Measurements from ENCODE around the gene FNIP1. TPM values are rescaled to one million over a fixed set of nuclear protein-coding genes. Genes with fewer than 3 reads are reported as not detected.

The FNIP1 gene
- polyA plus RNA-seq, 1 donor from 2014 or later, result 18.1 TPM

DNA sequence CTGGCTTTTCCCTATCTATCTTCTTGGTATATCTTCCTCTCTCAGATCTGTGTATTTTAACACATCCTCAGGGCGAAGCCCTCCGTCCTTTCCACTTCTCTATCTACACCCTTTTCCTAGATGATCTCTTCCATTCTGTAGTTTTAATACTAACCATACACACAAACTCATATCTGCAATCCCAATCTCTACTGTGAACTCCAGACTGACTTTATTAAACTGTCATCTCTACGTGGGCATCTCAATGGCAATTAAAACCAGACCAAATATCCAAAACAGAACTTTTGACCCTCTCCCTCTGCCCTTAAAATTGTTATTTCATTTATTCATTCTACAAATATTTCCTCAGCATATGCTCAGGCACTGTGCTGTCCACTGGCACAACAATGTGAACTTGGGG is 7.1 kb downstream of the FNIP1 start:
- Histone ChIP-seq H3K27me3 (ENCODE audit: insufficient read depth, low read depth, low read length) (no peaks in the 10 kb centered on the region), H2AFZ (ENCODE audit: low read depth, low read length) (no peak overlapping the region), H3K27ac (ENCODE audit: low read length) (no peak overlapping the region), H3K9ac (ENCODE audit: low read length) (no peak overlapping the region), H3F3A (ENCODE audit: insufficient read depth, low read length, poor library complexity, severe bottlenecking) (no peaks in the 10 kb centered on the region), H3K4me2 (ENCODE audit: low read length) (no peak overlapping the region), H3K9me2 (ENCODE audit: insufficient read depth, low read length) (no peaks in the 10 kb centered on the region), H3K36me3 (ENCODE audit: insufficient read depth, low read length) (no peaks in the 10 kb centered on the region), H3K4me3 (ENCODE audit: low read length) (no peak overlapping the region), H4K20me1 (ENCODE audit: insufficient read depth) (no peaks in the 10 kb centered on the region), H3K79me2 (replicated peaks; ENCODE audit: insufficient read depth, low read length) (peaks cover 36% of the 10 kb centered on the region), H3K9me3 (ENCODE audit: low read length) (no peaks in the 10 kb centered on the region)
- TF ChIP-seq EZH2 (IDR thresholded peaks at IDR 0.05; ENCODE audit: borderline replicate concordance, insufficient read depth, low read length, poor library complexity, severe bottlenecking), result no peak
- TF ChIP-seq, protein P1, sequence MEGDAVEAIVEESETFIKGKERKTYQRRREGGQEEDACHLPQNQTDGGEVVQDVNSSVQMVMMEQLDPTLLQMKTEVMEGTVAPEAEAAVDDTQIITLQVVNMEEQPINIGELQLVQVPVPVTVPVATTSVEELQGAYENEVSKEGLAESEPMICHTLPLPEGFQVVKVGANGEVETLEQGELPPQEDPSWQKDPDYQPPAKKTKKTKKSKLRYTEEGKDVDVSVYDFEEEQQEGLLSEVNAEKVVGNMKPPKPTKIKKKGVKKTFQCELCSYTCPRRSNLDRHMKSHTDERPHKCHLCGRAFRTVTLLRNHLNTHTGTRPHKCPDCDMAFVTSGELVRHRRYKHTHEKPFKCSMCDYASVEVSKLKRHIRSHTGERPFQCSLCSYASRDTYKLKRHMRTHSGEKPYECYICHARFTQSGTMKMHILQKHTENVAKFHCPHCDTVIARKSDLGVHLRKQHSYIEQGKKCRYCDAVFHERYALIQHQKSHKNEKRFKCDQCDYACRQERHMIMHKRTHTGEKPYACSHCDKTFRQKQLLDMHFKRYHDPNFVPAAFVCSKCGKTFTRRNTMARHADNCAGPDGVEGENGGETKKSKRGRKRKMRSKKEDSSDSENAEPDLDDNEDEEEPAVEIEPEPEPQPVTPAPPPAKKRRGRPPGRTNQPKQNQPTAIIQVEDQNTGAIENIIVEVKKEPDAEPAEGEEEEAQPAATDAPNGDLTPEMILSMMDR (IDR thresholded peaks at IDR 0.05; ENCODE audit: poor library complexity, severe bottlenecking), result no peak
- no peak for TF ChIP-seq RAD21 (conservative IDR thresholded peaks at IDR 0.05)
- TF ChIP-seq EP300 (conservative IDR thresholded peaks at IDR 0.05; ENCODE audit: poor library complexity, severe bottlenecking), result no peak
- no peak for TF ChIP-seq SMC3 (conservative IDR thresholded peaks at IDR 0.05; ENCODE audit: poor library complexity)
- no peak for TF ChIP-seq MXI1 (conservative IDR thresholded peaks at IDR 0.05; ENCODE audit: poor library complexity, severe bottlenecking)
- TF ChIP-seq POLR2AphosphoS5 (IDR thresholded peaks at IDR 0.05), result no peak

DNA sequence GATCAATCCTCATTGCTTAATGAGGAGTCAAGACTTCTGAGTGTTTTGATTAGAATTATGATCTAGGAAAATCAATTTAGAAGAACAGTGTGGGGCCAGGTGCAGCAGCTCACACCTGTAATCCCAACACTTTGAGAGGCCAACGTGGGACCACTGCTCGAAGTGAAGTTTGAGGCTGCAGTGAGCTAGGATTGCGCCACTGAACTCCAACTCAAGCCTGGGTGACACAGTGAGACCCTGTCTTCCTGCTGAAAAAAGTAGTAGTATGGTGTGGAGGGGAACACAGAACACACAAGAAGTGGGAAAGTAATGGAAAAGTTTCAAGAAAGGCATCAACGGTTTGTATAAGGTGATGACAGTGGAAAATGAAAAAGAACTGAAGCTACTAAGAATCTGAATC is 9.1 kb downstream of the FNIP1 start:
- Histone ChIP-seq H3K36me3 (ENCODE audit: insufficient read depth, low read length) (no peaks in the 10 kb centered on the region), H3K9me2 (ENCODE audit: insufficient read depth, low read length) (no peaks in the 10 kb centered on the region)

More for the DNA sequence above, 9.1 kb downstream of the FNIP1 start:
- Histone ChIP-seq H2AFZ (ENCODE audit: low read depth, low read length) (no peak overlapping the region), H3K27me3 (ENCODE audit: insufficient read depth, low read depth, low read length) (no peaks in the 10 kb centered on the region), H4K20me1 (ENCODE audit: insufficient read depth) (no peaks in the 10 kb centered on the region), H3K27ac (ENCODE audit: low read length) (no peak overlapping the region), H3K9me3 (ENCODE audit: low read length) (no peaks in the 10 kb centered on the region), H3F3A (ENCODE audit: insufficient read depth, low read length, poor library complexity, severe bottlenecking) (no peaks in the 10 kb centered on the region), H3K9ac (ENCODE audit: low read length) (no peak overlapping the region), H3K4me3 (ENCODE audit: low read length) (no peak overlapping the region), H3K4me2 (ENCODE audit: low read length) (no peak overlapping the region), H3K79me2 (replicated peaks; ENCODE audit: insufficient read depth, low read length) (peaks cover 20% of the 10 kb centered on the region)
- TF ChIP-seq POLR2AphosphoS5 (IDR thresholded peaks at IDR 0.05) (no peak), SMC3 (conservative IDR thresholded peaks at IDR 0.05; ENCODE audit: poor library complexity) (no peak), EZH2 (IDR thresholded peaks at IDR 0.05; ENCODE audit: borderline replicate concordance, insufficient read depth, low read length, poor library complexity, severe bottlenecking) (no peak), RAD21 (conservative IDR thresholded peaks at IDR 0.05) (no peak), MXI1 (conservative IDR thresholded peaks at IDR 0.05; ENCODE audit: poor library complexity, severe bottlenecking) (no peak), EP300 (conservative IDR thresholded peaks at IDR 0.05; ENCODE audit: poor library complexity, severe bottlenecking) (no peak), TAF1 (IDR thresholded peaks at IDR 0.05; ENCODE audit: low read depth) (no peak)
- TF ChIP-seq, protein P2, sequence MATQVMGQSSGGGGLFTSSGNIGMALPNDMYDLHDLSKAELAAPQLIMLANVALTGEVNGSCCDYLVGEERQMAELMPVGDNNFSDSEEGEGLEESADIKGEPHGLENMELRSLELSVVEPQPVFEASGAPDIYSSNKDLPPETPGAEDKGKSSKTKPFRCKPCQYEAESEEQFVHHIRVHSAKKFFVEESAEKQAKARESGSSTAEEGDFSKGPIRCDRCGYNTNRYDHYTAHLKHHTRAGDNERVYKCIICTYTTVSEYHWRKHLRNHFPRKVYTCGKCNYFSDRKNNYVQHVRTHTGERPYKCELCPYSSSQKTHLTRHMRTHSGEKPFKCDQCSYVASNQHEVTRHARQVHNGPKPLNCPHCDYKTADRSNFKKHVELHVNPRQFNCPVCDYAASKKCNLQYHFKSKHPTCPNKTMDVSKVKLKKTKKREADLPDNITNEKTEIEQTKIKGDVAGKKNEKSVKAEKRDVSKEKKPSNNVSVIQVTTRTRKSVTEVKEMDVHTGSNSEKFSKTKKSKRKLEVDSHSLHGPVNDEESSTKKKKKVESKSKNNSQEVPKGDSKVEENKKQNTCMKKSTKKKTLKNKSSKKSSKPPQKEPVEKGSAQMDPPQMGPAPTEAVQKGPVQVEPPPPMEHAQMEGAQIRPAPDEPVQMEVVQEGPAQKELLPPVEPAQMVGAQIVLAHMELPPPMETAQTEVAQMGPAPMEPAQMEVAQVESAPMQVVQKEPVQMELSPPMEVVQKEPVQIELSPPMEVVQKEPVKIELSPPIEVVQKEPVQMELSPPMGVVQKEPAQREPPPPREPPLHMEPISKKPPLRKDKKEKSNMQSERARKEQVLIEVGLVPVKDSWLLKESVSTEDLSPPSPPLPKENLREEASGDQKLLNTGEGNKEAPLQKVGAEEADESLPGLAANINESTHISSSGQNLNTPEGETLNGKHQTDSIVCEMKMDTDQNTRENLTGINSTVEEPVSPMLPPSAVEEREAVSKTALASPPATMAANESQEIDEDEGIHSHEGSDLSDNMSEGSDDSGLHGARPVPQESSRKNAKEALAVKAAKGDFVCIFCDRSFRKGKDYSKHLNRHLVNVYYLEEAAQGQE (IDR thresholded peaks at IDR 0.05; ENCODE audit: borderline replicate concordance), result no peak
- TF ChIP-seq, protein P1 (IDR thresholded peaks at IDR 0.05; ENCODE audit: poor library complexity, severe bottlenecking), result no peak

All from neural cell (in vitro differentiated cells).